ENCODE results near the gene CDC14A. TPM values are rescaled to one million over a fixed set of nuclear protein-coding genes. Genes with fewer than 3 reads are reported as not detected.

Gene CDC14A
- total RNA-seq, 1 donor from 2014 or later: 6.3 TPM

DNA sequence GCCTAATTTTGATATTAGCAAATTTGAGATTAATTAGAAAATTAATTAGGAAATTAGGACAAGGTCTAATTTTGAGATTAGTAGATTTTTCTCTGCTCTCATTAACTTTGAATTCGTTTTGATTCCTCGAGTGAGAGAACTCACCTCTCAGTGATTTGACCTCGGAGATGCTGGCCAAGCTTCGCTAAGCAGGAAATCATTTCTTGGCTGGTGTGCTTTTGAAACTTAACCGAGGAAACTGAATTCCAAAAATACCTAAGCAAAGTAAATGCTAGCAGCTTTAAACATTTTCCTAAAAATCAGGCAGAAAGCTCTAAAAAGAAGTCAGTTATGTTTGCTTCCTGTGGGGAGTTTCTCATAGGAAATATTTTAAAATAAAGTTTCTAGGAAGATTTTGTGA is 34.9 kb downstream of the CDC14A start:
- Histone ChIP-seq H3K79me2 (ENCODE audit: insufficient read depth, low read length) (no peaks in the 10 kb centered on the region), H3K4me1 (ENCODE audit: insufficient read depth, low read length) (peaks cover 8% of the 10 kb centered on the region), H3K4me2 (ENCODE audit: low read length) (peak overlapping the region; percentile 50), H3K27me3 (ENCODE audit: insufficient read depth, low read length) (no peaks in the 10 kb centered on the region), H3K36me3 (ENCODE audit: insufficient read depth, low read length) (no peaks in the 10 kb centered on the region), H3K9me3 (ENCODE audit: insufficient read depth, low read depth, low read length) (no peaks in the 10 kb centered on the region), H3K9ac (ENCODE audit: low read length) (no peak overlapping the region), H4K20me1 (ENCODE audit: insufficient read depth, low read length) (no peaks in the 10 kb centered on the region), H3K4me3 (ENCODE audit: insufficient read depth, low read depth, low read length) (no peak overlapping the region), H2AFZ (ENCODE audit: low read depth, low read length) (no peak overlapping the region), H3K27ac (ENCODE audit: low read depth, low read length) (no peak overlapping the region)
- peak; percentile 59 for DNase-seq (ENCODE audit: low read depth)
- FAIRE-seq: no peak
- H3K36me3 Mint-ChIP-seq (ENCODE audit: low read depth, unreplicated experiment): no peaks in the 10 kb centered on the region
- H3K27me3 Mint-ChIP-seq (ENCODE audit: low read depth, unreplicated experiment): no peaks in the 10 kb centered on the region
- H3K4me3 Mint-ChIP-seq (ENCODE audit: unreplicated experiment): no peak overlapping the region
- H3K27ac Mint-ChIP-seq (ENCODE audit: unreplicated experiment): no peak overlapping the region
- no peaks in the 10 kb centered on the region for H3K9me3 Mint-ChIP-seq (ENCODE audit: unreplicated experiment)
- H3K4me1 Mint-ChIP-seq (ENCODE audit: low read depth, unreplicated experiment): peaks cover 11% of the 10 kb centered on the region
- TF ChIP-seq, protein P1, sequence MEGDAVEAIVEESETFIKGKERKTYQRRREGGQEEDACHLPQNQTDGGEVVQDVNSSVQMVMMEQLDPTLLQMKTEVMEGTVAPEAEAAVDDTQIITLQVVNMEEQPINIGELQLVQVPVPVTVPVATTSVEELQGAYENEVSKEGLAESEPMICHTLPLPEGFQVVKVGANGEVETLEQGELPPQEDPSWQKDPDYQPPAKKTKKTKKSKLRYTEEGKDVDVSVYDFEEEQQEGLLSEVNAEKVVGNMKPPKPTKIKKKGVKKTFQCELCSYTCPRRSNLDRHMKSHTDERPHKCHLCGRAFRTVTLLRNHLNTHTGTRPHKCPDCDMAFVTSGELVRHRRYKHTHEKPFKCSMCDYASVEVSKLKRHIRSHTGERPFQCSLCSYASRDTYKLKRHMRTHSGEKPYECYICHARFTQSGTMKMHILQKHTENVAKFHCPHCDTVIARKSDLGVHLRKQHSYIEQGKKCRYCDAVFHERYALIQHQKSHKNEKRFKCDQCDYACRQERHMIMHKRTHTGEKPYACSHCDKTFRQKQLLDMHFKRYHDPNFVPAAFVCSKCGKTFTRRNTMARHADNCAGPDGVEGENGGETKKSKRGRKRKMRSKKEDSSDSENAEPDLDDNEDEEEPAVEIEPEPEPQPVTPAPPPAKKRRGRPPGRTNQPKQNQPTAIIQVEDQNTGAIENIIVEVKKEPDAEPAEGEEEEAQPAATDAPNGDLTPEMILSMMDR (IDR thresholded peaks at IDR 0.05; ENCODE audit: insufficient read depth, low read depth, low read length): no peak
- TF ChIP-seq EZH2 (IDR thresholded peaks at IDR 0.05; ENCODE audit: insufficient read depth, low read length): no peak

DNA sequence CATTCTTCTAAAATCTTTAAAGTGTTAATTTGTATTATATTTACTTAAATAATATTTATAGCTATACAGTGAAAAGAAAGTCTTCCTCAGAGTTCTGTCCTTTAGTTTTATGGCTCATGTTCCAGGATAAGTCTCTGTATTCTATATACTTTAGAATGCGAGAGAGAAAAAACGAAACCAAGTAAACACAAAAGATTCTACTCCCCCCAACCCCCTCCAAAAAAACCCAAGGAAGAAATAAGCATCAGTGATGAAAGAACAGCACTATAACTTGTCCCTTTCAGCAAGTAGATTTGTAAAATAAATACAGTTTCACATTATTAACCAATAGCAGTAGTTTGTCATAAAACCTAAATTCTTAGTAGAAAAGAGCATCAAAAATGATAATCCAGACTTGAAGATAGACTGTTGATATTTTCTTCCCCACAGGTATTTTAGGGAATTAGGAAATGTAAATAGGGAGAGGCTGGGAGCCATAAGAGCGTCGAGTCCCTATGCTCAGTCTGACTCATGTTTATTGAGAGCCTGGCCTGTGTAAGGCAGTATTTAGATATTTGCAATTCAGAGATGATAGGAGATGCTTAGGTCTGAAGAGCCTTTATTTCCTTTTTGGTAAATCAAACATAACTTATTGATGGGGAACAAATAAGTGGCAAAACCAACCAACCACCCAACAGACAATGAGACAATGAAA is 35.5 kb downstream of the CDC14A start:
- no peaks in the 10 kb centered on the region for H3K79me2 ChIP-seq (ENCODE audit: insufficient read depth, low read length)
- Mint-ChIP-seq H3K27me3 (ENCODE audit: low read depth, unreplicated experiment) (no peaks in the 10 kb centered on the region), H3K4me1 (ENCODE audit: low read depth, unreplicated experiment) (peaks cover 11% of the 10 kb centered on the region), H3K4me3 (ENCODE audit: unreplicated experiment) (peak overlapping the region; percentile 16), H3K36me3 (ENCODE audit: low read depth, unreplicated experiment) (peaks cover under 1% of the 10 kb centered on the region), H3K9me3 (ENCODE audit: unreplicated experiment) (no peaks in the 10 kb centered on the region), H3K27ac (ENCODE audit: unreplicated experiment) (peak overlapping the region; percentile 59)
- H3K4me3 ChIP-seq (ENCODE audit: insufficient read depth, low read depth, low read length): no peak overlapping the region
- H3K36me3 ChIP-seq (ENCODE audit: insufficient read depth, low read length): no peaks in the 10 kb centered on the region
- H3K9ac ChIP-seq (ENCODE audit: low read length): no peak overlapping the region
- DNase-seq (ENCODE audit: low read depth) (peak; percentile 29), FAIRE-seq (no peak)
- H4K20me1 ChIP-seq (ENCODE audit: insufficient read depth, low read length): no peaks in the 10 kb centered on the region
- H3K9me3 ChIP-seq (ENCODE audit: insufficient read depth, low read depth, low read length): no peaks in the 10 kb centered on the region
- TF ChIP-seq EZH2 (IDR thresholded peaks at IDR 0.05; ENCODE audit: insufficient read depth, low read length): no peak
- TF ChIP-seq, protein P1 (IDR thresholded peaks at IDR 0.05; ENCODE audit: insufficient read depth, low read depth, low read length): no peak
- no peak overlapping the region for H2AFZ ChIP-seq (ENCODE audit: low read depth, low read length)
- H3K4me2 ChIP-seq (ENCODE audit: low read length): peak overlapping the region; percentile 59
- no peaks in the 10 kb centered on the region for H3K27me3 ChIP-seq (ENCODE audit: insufficient read depth, low read length)
- peaks cover 8% of the 10 kb centered on the region for H3K4me1 ChIP-seq (ENCODE audit: insufficient read depth, low read length)
- no peak overlapping the region for H3K27ac ChIP-seq (ENCODE audit: low read depth, low read length)

DNA sequence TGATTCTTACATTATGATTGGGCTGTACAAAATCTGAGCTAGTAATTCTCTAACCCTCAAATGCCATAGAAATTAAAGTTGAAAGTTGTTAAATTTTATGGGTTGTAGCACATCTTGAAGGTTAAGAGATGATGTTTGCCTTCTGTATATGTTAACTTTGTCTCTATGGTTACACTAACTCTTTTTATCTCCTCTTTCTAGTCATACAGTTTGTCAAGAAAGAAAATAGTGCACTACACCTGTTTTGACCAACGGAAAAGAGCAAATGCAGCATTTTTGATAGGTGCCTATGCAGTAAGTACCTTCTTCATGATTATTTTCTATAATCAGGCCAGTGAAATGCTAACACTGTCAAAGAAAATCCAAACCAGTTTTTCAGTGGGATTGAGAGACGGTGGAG is 38.2 kb downstream of the CDC14A start:
- Histone ChIP-seq H3K9ac (ENCODE audit: low read length) (no peak overlapping the region), H3K4me2 (ENCODE audit: low read length) (no peak overlapping the region), H3K9me3 (ENCODE audit: insufficient read depth, low read depth, low read length) (no peaks in the 10 kb centered on the region), H3K27me3 (ENCODE audit: insufficient read depth, low read length) (no peaks in the 10 kb centered on the region), H3K27ac (ENCODE audit: low read depth, low read length) (no peak overlapping the region), H3K79me2 (ENCODE audit: insufficient read depth, low read length) (no peaks in the 10 kb centered on the region), H4K20me1 (ENCODE audit: insufficient read depth, low read length) (no peaks in the 10 kb centered on the region), H3K36me3 (ENCODE audit: insufficient read depth, low read length) (no peaks in the 10 kb centered on the region), H2AFZ (ENCODE audit: low read depth, low read length) (no peak overlapping the region), H3K4me1 (ENCODE audit: insufficient read depth, low read length) (peaks cover 8% of the 10 kb centered on the region), H3K4me3 (ENCODE audit: insufficient read depth, low read depth, low read length) (no peak overlapping the region)
- Mint-ChIP-seq H3K9me3 (ENCODE audit: unreplicated experiment) (peaks cover 2% of the 10 kb centered on the region), H3K36me3 (ENCODE audit: low read depth, unreplicated experiment) (peaks cover 11% of the 10 kb centered on the region), H3K27ac (ENCODE audit: unreplicated experiment) (no peak overlapping the region), H3K27me3 (ENCODE audit: low read depth, unreplicated experiment) (no peaks in the 10 kb centered on the region), H3K4me1 (ENCODE audit: low read depth, unreplicated experiment) (peaks cover 11% of the 10 kb centered on the region), H3K4me3 (ENCODE audit: unreplicated experiment) (no peak overlapping the region)
- FAIRE-seq (no peak), DNase-seq (ENCODE audit: low read depth) (no peak)
- TF ChIP-seq EZH2 (IDR thresholded peaks at IDR 0.05; ENCODE audit: insufficient read depth, low read length): no peak
- TF ChIP-seq, protein P1 (IDR thresholded peaks at IDR 0.05; ENCODE audit: insufficient read depth, low read depth, low read length): no peak

Measured in astrocyte (in vitro differentiated cells and primary cell).